Glutamatergic neuron (in vitro differentiated cells): Measurements from ENCODE around the gene MINDY3. TPM values are rescaled to one million over a fixed set of nuclear protein-coding genes. Genes with fewer than 3 reads are reported as not detected.

Source experiments
- DNase-seq: peaks from one replicate; pipeline ENCODE4 v3.0.0; 2022
- H3K27ac Mint-ChIP-seq: one replicate; pipeline ENCODE4 v1.8.0; 2020; ENCODE audit warnings: mild to moderate bottlenecking, mixed read lengths, inconsistent platforms; ENCODE audit not compliant: unreplicated experiment
- H3K27me3 Mint-ChIP-seq: one replicate; pipeline ENCODE4 v1.8.0; 2020; ENCODE audit warnings: mild to moderate bottlenecking, moderate library complexity, mixed read lengths, inconsistent platforms; ENCODE audit not compliant: unreplicated experiment
- H3K36me3 Mint-ChIP-seq: one replicate; pipeline ENCODE4 v1.8.0; 2020; ENCODE audit warnings: mild to moderate bottlenecking, mixed read lengths, inconsistent platforms; ENCODE audit not compliant: unreplicated experiment
- H3K4me1 Mint-ChIP-seq: one replicate; pipeline ENCODE4 v1.8.0; 2020; ENCODE audit warnings: mild to moderate bottlenecking, low read depth, mixed read lengths, inconsistent platforms; ENCODE audit not compliant: unreplicated experiment
- H3K4me3 Mint-ChIP-seq: one replicate; pipeline ENCODE4 v1.8.0; 2020; ENCODE audit warnings: mild to moderate bottlenecking, mixed read lengths, inconsistent platforms; ENCODE audit not compliant: unreplicated experiment
- H3K9me3 Mint-ChIP-seq: one replicate; pipeline ENCODE4 v1.8.0; 2020; ENCODE audit warnings: mild to moderate bottlenecking, moderate library complexity, mixed read lengths, inconsistent platforms; ENCODE audit not compliant: unreplicated experiment
- total RNA-seq: library from RNA; stranded (reverse); fragmentation: NEBNext Ultra II Directional; extraction: Animal tissue kit (Norgen Biotek cat#: 25700); gene quantifications from one replicate; pipeline ENCODE4 v1.2.1, GENCODE V29; 2021; ENCODE audit not compliant: unreplicated experiment
- TF ChIP-seq, protein P1 (sequence below): fragments of 200-600 bp; sonication (generic); IDR thresholded peaks from one replicate; pipeline ENCODE4 v1.5.0; 2021; ENCODE audit not compliant: partially characterized antibody, unreplicated experiment

MINDY3 gene
- total RNA-seq, 1 donor from 2014 or later, result 45.6 TPM

DNA sequence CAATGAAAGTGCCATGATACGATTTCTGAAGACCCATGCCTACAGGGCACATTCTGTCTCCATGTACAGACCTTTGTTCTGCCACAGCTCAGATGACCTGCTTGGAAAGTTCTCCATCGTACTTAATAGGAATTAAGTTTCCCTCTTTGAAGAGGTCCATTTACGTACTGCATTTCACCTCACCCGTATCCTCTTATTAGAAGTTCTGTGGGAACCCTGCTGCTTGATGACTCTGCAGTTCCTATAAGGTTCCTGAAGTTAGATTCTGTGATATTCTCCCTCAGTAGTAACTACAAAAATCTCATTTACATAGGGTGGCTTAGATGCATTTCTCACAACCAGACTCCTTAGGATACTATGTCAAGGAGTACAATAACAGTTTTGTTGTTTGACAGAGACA is 50.9 kb downstream of the MINDY3 start:
- Mint-ChIP-seq H3K27ac (no peak overlapping the region), H3K4me3 (no peak overlapping the region), H3K36me3 (no peaks in the 10 kb centered on the region), H3K9me3 (no peaks in the 10 kb centered on the region), H3K27me3 (peaks cover 4% of the 10 kb centered on the region), H3K4me1 (no peaks in the 10 kb centered on the region)
- TF ChIP-seq, protein P1, sequence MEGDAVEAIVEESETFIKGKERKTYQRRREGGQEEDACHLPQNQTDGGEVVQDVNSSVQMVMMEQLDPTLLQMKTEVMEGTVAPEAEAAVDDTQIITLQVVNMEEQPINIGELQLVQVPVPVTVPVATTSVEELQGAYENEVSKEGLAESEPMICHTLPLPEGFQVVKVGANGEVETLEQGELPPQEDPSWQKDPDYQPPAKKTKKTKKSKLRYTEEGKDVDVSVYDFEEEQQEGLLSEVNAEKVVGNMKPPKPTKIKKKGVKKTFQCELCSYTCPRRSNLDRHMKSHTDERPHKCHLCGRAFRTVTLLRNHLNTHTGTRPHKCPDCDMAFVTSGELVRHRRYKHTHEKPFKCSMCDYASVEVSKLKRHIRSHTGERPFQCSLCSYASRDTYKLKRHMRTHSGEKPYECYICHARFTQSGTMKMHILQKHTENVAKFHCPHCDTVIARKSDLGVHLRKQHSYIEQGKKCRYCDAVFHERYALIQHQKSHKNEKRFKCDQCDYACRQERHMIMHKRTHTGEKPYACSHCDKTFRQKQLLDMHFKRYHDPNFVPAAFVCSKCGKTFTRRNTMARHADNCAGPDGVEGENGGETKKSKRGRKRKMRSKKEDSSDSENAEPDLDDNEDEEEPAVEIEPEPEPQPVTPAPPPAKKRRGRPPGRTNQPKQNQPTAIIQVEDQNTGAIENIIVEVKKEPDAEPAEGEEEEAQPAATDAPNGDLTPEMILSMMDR, result no peak
- no peak for DNase-seq

DNA sequence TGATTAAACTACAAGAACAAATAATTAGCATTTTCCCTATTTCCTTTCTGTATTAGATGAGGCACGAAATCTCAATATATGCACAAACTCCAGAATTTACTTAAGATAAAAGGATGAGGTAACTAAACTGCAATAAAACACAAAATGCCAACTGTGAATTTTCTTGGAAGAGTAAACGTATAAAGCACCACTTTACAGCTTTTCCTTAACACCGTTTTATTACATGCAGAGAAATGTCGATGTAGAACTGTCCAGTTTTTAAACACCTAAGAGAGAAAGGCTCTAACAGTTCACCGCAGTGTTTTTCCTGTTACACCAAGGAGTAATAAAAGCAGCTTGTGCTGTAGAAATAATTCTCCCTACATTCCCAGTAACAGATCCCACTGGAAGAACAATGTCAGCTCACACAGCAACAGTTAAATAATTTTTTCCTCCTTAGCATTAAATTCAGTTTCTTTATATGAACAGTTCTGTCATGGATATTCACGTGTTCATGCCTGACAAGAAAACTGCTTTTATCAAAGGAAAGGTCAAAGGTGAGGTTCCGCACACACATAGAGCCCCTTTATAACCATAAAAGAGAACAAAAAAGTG is 52.0 kb downstream of the MINDY3 start:
- TF ChIP-seq, protein P1, result no peak
- Mint-ChIP-seq H3K9me3 (no peaks in the 10 kb centered on the region), H3K4me3 (no peak overlapping the region), H3K36me3 (no peaks in the 10 kb centered on the region), H3K4me1 (peaks cover 4% of the 10 kb centered on the region), H3K27me3 (peaks cover 4% of the 10 kb centered on the region), H3K27ac (no peak overlapping the region)
- no peak for DNase-seq

DNA sequence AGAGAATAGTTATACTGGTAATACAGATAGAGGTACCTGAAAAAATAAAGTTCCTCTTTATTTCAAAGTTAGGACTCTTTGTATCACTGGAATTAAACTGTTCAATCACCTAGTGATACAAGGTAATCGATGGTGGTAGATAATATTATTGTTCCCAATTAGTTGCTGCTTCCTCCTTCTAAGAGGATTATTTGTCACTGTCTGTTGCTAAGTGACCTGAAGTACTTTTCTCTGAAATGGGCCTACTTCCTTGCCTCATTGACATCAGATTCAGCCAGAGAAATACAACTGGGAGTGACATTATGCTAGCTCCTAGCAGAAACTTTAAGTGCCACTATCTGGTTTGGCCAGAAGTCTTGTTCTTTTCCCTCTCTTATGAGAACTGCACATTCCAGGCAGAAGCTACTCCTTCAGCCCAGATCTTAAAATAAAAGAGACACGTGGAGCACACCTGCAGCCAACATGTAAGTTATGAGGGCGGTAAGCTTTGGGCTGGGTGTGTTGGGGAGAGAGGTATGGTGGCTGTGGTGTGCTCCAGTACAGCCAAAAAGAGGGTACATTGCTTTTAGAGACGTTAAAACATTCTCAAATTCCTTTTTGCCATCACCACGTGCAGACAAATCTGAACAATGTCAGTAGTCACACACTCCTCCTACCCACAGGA is 54.8 kb downstream of the MINDY3 start:
- TF ChIP-seq, protein P1, result no peak
- no peaks in the 10 kb centered on the region for H3K9me3 Mint-ChIP-seq
- H3K4me3 Mint-ChIP-seq, result no peak overlapping the region
- no peaks in the 10 kb centered on the region for H3K36me3 Mint-ChIP-seq
- H3K27me3 Mint-ChIP-seq, result peaks cover 2% of the 10 kb centered on the region
- H3K27ac Mint-ChIP-seq, result no peak overlapping the region
- peaks cover 4% of the 10 kb centered on the region for H3K4me1 Mint-ChIP-seq
- no peak for DNase-seq

DNA sequence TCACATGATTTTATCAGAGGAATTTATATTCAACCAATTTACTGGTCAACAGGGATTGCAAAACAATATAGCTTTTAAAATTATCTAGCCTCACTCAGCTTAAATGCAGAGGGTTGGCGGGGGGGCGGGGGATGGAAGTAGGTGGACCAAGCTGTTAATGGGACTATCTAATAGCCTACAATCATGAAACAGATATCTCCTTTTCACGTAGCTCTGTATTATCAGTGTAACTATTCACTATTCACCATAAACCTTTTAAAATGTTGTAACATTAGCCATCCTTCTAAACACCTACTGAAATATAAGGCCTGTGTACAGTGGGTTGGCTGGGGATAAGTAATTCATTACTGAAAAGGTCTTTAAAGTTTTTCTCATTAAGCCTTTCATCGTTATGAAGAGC is 56.2 kb downstream of the MINDY3 start:
- no peaks in the 10 kb centered on the region for H3K9me3 Mint-ChIP-seq
- no peaks in the 10 kb centered on the region for H3K36me3 Mint-ChIP-seq
- H3K27me3 Mint-ChIP-seq, result peaks cover 2% of the 10 kb centered on the region
- no peak overlapping the region for H3K4me3 Mint-ChIP-seq
- TF ChIP-seq, protein P1, result no peak
- H3K27ac Mint-ChIP-seq, result no peak overlapping the region
- H3K4me1 Mint-ChIP-seq, result peaks cover 4% of the 10 kb centered on the region
- DNase-seq, result peak; percentile 22

DNA sequence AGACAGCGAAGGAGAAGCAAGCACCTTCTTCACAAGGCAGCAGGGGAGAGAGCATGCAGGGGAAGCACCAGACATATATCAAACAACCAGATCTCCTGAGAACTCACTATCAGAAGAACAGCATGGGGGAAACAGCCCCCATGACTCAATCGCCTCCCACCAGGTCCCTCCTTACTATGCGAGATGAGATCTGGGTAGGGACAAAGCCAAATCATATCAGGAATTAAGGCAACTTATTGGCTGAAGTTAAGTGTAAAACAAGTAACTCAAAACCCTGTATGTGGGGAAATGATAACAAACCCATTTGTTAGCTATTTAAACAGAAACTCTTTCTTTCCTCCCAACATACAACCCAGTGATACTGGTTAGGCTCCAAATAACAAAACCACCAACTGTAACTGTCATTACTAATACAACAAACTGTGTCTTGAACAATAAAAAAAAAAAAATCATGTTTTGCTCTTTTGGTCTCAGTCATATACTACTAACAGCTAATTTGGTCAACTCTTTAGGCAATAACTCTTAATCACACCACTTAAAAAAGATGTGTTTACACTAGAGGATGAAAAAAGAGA is 57.8 kb downstream of the MINDY3 start:
- H3K9me3 Mint-ChIP-seq, result no peaks in the 10 kb centered on the region
- H3K27ac Mint-ChIP-seq, result no peak overlapping the region
- no peaks in the 10 kb centered on the region for H3K36me3 Mint-ChIP-seq
- H3K27me3 Mint-ChIP-seq, result peaks cover 2% of the 10 kb centered on the region
- H3K4me1 Mint-ChIP-seq, result peaks cover 4% of the 10 kb centered on the region
- TF ChIP-seq, protein P1, result no peak
- no peak overlapping the region for H3K4me3 Mint-ChIP-seq
- no peak for DNase-seq
